ENCODE data around the gene EPS8L1. TPM values are rescaled to one million over a fixed set of nuclear protein-coding genes. Genes with fewer than 3 reads are reported as not detected.

Gene EPS8L1
- total RNA-seq, 1 donor from 2014 or later: 375 TPM

- Mint-ChIP-seq H3K27ac (peak overlapping the region; percentile 34), H3K4me3 (no peak overlapping the region), H3K36me3 (peaks cover 5% of the 10 kb centered on the region), H3K9me3 (no peaks in the 10 kb centered on the region), H3K4me1 (peaks cover 30% of the 10 kb centered on the region), H3K27me3 (ENCODE audit: low read depth) (peaks cover 20% of the 10 kb centered on the region)
- no peak for DNase-seq (ENCODE audit: low spot score in 2 of 2, unreplicated experiment in 2 of 2)
- TF ChIP-seq, protein P1, sequence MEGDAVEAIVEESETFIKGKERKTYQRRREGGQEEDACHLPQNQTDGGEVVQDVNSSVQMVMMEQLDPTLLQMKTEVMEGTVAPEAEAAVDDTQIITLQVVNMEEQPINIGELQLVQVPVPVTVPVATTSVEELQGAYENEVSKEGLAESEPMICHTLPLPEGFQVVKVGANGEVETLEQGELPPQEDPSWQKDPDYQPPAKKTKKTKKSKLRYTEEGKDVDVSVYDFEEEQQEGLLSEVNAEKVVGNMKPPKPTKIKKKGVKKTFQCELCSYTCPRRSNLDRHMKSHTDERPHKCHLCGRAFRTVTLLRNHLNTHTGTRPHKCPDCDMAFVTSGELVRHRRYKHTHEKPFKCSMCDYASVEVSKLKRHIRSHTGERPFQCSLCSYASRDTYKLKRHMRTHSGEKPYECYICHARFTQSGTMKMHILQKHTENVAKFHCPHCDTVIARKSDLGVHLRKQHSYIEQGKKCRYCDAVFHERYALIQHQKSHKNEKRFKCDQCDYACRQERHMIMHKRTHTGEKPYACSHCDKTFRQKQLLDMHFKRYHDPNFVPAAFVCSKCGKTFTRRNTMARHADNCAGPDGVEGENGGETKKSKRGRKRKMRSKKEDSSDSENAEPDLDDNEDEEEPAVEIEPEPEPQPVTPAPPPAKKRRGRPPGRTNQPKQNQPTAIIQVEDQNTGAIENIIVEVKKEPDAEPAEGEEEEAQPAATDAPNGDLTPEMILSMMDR (IDR thresholded peaks at IDR 0.05; ENCODE audit: unreplicated experiment): no peak
These were observed 13.8 kb downstream of the EPS8L1 start for GRCh38 chr19:55089342-55089944.

DNA sequence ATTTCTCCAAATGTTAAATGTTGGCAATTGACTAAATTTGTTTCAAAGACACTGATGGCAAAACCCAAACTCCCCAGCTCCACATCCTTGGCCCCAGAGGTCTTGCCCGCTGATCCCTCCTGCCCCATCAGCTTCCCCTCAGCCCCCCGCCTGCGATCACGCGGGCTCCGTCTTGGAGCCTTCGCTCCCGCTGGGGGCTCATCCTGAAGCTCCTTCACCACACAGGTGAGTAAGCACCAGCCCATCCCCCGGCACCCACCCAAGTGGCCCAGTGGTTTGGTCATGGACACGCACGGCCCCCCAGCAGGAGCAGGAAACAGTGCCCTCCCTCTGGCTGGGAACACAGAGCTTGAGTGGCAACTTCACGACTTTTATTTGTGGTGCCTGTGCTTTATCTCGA, 14.9 kb downstream of the EPS8L1 start:
- H3K36me3 Mint-ChIP-seq: peaks cover 5% of the 10 kb centered on the region
- TF ChIP-seq, protein P1 (IDR thresholded peaks at IDR 0.05; ENCODE audit: unreplicated experiment): no peak
- H3K27ac Mint-ChIP-seq: no peak overlapping the region
- peaks cover 28% of the 10 kb centered on the region for H3K4me1 Mint-ChIP-seq
- no peaks in the 10 kb centered on the region for H3K9me3 Mint-ChIP-seq
- H3K27me3 Mint-ChIP-seq (ENCODE audit: low read depth): peaks cover 10% of the 10 kb centered on the region
- no peak for DNase-seq (ENCODE audit: low spot score in 2 of 2, unreplicated experiment in 2 of 2)
- no peak overlapping the region for H3K4me3 Mint-ChIP-seq

GRCh38 chr19:55091126-55091910, 15.6 kb downstream of the EPS8L1 start:
- H3K4me1 Mint-ChIP-seq: peaks cover 22% of the 10 kb centered on the region
- no peak overlapping the region for H3K27ac Mint-ChIP-seq
- DNase-seq (ENCODE audit: low spot score in 2 of 2, unreplicated experiment in 2 of 2): no peak
- peaks cover 5% of the 10 kb centered on the region for H3K36me3 Mint-ChIP-seq
- TF ChIP-seq, protein P1 (IDR thresholded peaks at IDR 0.05; ENCODE audit: unreplicated experiment): no peak
- no peak overlapping the region for H3K4me3 Mint-ChIP-seq
- no peaks in the 10 kb centered on the region for H3K9me3 Mint-ChIP-seq
- peaks cover 4% of the 10 kb centered on the region for H3K27me3 Mint-ChIP-seq (ENCODE audit: low read depth)

DNA sequence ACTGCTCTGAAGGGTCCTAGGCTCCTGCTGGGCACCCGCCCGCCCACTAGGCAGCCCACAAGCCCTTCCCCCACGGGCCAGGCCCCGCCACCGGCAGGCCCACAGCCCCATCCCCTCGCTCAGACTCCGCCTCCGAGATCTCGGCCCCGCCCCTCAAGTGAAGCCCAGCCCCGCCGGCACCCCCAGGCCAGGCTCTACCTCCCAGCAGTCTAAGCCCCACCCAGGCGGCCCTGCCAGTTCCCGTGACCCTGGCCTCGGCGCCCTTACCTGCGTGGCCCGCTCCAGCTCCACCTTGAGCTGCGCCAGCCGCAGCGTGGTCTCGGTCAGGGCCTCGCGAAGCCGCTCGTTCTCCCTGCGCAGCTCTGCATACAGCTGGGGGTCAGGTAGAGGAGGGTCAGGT, 16.3 kb downstream of the EPS8L1 start:
- peaks cover 2% of the 10 kb centered on the region for H3K27me3 Mint-ChIP-seq (ENCODE audit: low read depth)
- H3K4me1 Mint-ChIP-seq: peaks cover 20% of the 10 kb centered on the region
- H3K36me3 Mint-ChIP-seq: peaks cover 5% of the 10 kb centered on the region
- TF ChIP-seq, protein P1 (IDR thresholded peaks at IDR 0.05; ENCODE audit: unreplicated experiment): no peak
- H3K9me3 Mint-ChIP-seq: no peaks in the 10 kb centered on the region
- no peak for DNase-seq (ENCODE audit: low spot score in 2 of 2, unreplicated experiment in 2 of 2)
- H3K4me3 Mint-ChIP-seq: no peak overlapping the region
- no peak overlapping the region for H3K27ac Mint-ChIP-seq

DNA sequence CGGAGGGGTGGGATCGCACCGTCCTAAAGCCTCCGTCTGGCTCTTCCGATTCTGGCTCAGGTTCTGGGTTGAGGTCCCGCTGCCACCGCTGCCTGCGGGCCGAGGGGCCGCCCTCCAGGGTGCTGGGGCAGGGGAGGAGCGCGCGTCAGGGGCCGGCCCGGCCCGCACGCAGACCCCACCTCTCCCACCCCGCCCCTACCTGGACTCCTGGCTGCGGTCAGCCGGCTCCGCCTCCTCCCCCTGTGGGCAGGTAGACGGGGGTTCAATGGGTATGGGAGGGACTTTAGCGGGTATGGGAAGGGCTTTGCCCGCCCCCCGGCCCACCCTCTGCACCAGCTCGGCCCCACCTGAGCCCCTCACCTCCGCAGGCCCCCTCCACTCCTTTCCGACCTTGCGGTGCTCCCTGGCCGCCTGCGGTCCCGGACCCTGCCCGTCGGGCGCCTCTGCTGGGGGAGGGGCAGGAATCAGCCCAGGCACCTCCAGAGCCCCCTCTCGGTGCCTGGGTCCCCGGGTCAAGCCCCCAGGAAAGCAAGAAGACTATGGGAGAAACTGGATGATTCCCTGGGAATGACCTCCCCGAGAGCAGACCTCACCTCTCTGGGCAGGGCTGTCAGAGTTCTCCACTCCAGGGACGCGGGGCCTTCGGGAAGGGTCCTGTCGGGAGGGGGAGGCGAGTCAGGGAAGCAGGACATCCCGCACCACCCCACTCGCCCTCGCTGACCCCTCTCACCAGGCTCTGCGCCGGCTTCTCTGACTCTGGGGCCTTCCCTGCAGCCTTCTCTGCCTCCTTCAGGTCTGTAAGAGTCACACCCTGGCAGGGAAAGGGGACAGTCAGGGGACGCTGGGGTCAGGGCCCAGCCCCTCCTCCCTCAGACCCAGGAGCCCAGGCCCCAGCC, 17.0 kb downstream of the EPS8L1 start:
- H3K27me3 Mint-ChIP-seq (ENCODE audit: low read depth): peaks cover 2% of the 10 kb centered on the region
- peaks cover 15% of the 10 kb centered on the region for H3K4me1 Mint-ChIP-seq
- H3K9me3 Mint-ChIP-seq: no peaks in the 10 kb centered on the region
- H3K4me3 Mint-ChIP-seq: no peak overlapping the region
- peaks cover 5% of the 10 kb centered on the region for H3K36me3 Mint-ChIP-seq
- DNase-seq (ENCODE audit: low spot score in 2 of 2, unreplicated experiment in 2 of 2): no peak
- TF ChIP-seq, protein P1 (IDR thresholded peaks at IDR 0.05; ENCODE audit: unreplicated experiment): no peak
- no peak overlapping the region for H3K27ac Mint-ChIP-seq
